Adipose tissue (tissue), 3 donors: ENCODE measurements around the gene ACOT4. TPM values are rescaled to one million over a fixed set of nuclear protein-coding genes. Genes with fewer than 3 reads are reported as not detected.
"Not testable (repeated sequence)": the region's sequence is repeated elsewhere in the genome, so short reads cannot be mapped to it uniquely, and the experiment has no call there.

ENCODE experiments used
- H3K27ac ChIP-seq: one replicate; pipeline ENCODE4 v1.5.1; 2013; ENCODE audit warnings: low read depth, low read length
- WGBS, 3 donors: extraction: QIAGEN DNeasy Blood & Tissue Kit; methylation state at CpG; one replicate each; pipeline ENCODE4 v1.1.7; 2013; 5-methylcytosine and 5-hydroxymethylcytosine counted together
- polyA plus RNA-seq, 3 donors: library from polyadenylated mRNA; stranded (reverse); fragments of 200-250 nt; gene quantifications; one replicate each; pipeline ENCODE4 v1.2.3, GENCODE V29; 2013
- donor health status: healthy with polysubstance abuse.
- donor health status: Bipolar disorder and iron deficiency.
- donor health status: healthy.

ACOT4 gene, protein sequence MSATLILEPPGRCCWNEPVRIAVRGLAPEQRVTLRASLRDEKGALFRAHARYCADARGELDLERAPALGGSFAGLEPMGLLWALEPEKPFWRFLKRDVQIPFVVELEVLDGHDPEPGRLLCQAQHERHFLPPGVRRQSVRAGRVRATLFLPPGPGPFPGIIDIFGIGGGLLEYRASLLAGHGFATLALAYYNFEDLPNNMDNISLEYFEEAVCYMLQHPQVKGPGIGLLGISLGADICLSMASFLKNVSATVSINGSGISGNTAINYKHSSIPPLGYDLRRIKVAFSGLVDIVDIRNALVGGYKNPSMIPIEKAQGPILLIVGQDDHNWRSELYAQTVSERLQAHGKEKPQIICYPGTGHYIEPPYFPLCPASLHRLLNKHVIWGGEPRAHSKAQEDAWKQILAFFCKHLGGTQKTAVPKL
- polyA plus RNA-seq, result 1 to 10 TPM in 2 of 3 donors, under 1 TPM in 1; 0.67 to 6.1 (median 3.7) TPM

GRCh38 chr14:73591690-73592449 is at the start of gene ACOT4:
Gene ACOT4, plus strand, starts transcription at chr14:73591873. Its CDS starts 87 bp downstream, at chr14:73591960.
- WGBS, 3 donors, result 2 to 3% (median 2%) methylated on average over 88 to 89 of the region's 89 CpGs
- no peak within 1 kb of the TSS for H3K27ac ChIP-seq

- WGBS, 3 donors, result 68 to 94% (median 92%) methylated on average over 2 to 7 of the region's 7 CpGs
- not testable (repeated sequence) for H3K27ac ChIP-seq
Measured at GRCh38 chr14:73542961-73543360, 48.7 kb upstream of the ACOT4 start.

DNA sequence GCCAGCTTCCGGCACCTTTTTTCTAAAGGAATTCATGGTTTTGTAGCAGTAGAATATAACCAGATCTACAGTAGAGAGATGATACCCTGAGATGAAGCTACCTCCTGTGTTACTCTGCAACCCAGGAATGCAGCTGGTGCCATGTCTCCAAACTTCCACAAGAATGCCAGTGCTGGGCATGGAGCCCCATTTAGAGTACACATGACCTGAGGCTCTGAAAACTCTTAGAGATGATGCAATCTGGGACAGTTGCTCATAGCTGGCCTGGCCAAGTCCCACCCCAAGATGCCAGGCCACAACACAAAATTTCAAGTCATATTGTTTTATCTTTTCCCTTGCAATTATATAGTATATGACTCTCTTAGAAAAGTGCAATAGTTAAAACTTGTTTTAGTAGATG is 46.3 kb upstream of the ACOT4 start:
- WGBS, 3 donors, result 100% methylated on average over 1 of the region's 1 CpG; no CpG with 5 or more reads in 2 of the 3 donors
- H3K27ac ChIP-seq, result not testable (repeated sequence)

DNA sequence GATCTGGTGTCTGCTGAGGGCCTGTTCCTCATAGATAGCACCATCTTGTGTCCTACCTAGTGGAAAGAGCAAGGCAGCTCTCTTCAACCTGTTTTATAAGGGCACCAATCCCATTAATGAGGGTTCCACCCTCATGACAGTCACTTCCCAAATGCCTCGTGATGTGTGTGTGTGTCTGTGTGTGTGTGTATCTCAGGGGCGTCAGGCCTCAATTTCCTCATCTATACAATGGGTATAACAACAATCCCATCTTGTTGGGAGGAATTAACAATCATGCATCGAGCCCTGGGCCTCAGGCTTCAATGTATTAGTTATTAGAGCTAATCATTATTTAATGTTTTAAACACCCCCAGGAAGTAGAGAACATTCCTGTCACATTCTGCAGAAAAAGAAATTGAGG is 42.6 kb upstream of the ACOT4 start:
- 91 to 100% methylated on average over 3 of the region's 3 CpGs; no CpG with 5 or more reads in 1 of the 3 donors for WGBS, 3 donors
- not testable (repeated sequence) for H3K27ac ChIP-seq

DNA sequence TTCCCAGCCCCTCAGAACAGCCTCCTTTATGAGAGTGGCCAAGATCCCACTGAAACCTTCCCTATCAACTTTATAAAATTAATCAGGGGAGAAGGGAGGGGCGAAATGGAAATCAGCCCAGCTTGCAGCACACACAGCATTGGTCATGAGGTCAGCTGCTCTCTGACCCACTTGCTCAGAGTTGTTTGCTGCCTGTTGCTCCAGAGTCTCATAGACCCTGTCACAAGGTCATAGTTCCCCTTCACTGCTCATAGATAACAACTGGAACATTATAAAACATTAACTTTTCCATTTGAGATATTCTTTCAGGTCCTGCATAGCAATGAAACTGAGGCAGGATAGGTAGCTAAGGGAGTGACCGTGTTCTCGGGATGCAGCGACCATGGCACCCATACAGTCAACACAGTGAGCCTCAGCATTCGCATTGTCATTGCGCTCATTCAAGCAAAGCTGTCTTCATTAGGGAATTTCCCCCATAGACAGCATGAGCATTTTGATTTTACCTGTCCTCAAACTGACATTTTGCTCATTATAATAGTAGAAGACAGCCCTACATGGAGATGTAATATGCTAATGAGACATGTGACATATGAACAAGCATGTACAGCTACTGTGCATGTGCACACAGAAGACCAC is 41.7 kb upstream of the ACOT4 start:
- H3K27ac ChIP-seq, result not testable (repeated sequence)
- 96 to 97% methylated on average over 4 to 5 of the region's 6 CpGs; no CpG with 5 or more reads in 1 of the 3 donors for WGBS, 3 donors

DNA sequence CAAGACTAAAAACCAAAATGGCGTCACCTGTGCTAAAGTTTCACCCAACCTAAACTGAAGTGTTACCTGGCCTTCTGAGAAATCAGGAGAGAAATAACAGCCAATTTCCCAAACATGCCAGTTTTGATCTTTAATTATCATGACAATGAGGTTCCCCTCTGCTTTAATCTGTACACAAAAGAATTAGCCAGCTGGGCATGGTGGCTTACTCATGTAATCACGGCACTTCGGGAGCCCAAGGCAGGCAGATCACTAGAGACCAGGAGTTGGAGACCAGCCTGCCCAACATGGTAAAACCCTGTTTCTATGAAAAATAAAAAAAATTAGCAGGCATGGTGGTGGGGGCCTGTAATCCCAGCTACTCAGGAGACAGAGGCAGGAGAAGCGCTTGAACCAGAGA is 37.8 kb upstream of the ACOT4 start:
- no peak overlapping the region for H3K27ac ChIP-seq
- WGBS, 3 donors, result 95 to 100% methylated on average over 4 of the region's 4 CpGs; no CpG with 5 or more reads in 1 of the 3 donors

DNA sequence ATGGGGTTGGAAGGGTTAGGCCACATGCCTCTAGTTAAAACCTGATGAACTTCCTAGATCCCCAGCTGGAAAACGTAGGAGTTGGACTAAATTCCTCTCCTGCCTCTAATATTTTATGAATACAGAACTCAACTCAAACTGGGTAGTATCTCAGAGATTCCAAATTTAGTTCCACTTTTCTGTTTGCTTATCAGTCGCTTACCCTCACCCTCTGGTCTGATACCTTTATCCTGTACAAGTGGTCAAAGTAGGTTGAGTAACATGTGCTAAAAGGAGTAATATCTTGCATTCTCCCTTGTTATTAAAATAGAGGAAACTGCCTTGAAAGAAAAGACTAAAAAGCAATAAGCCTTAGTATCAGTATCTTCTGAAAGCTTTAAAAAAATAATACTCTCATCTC is 34.5 kb upstream of the ACOT4 start:
- 43 to 48% methylated on average over 2 of the region's 2 CpGs; no CpG with 5 or more reads in 1 of the 3 donors for WGBS, 3 donors
- not testable (repeated sequence) for H3K27ac ChIP-seq

DNA sequence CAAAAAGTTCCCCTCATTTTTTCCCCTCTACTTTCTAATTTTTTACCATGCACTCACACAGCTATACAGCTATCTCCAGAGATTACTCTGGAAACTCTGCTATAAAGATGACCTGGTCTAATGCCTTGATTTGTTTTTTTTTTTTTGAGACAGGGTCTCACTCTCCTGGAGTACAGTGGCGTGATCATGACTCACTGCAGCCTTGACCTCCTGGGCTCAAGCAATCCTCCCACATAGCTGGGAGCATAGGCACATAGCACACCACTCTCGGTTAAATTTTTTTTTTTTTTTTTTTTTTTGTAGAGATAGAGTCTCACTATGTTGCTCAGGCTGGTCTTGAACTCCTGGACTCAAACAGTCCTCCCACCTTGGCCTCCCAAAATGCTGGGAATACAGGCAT is 33.4 kb upstream of the ACOT4 start:
- 83 to 100% methylated on average over 1 of the region's 2 CpGs; no CpG with 5 or more reads in 1 of the 3 donors for WGBS, 3 donors
- not testable (repeated sequence) for H3K27ac ChIP-seq

DNA sequence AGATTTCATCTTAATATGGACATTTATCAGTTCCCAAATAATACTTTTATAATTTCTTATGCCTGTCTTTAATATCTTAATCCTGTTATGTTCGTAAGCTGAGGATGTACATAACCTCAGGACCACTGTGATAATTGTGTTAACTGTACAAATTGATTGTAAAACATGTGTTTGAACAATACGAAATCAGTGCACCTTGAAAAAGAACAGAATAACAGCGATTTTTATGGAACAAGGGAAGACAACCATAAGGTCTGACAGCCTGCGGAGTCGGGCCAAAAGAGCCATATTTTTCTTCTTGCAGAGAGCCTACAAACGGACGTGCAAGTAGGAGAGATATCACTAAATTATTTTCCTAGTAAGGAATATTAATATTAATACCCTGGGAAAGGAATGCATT is 29.4 kb upstream of the ACOT4 start:
- 94 to 96% (median 96%) methylated on average over 7 of the region's 7 CpGs for WGBS, 3 donors
- not testable (repeated sequence) for H3K27ac ChIP-seq

DNA sequence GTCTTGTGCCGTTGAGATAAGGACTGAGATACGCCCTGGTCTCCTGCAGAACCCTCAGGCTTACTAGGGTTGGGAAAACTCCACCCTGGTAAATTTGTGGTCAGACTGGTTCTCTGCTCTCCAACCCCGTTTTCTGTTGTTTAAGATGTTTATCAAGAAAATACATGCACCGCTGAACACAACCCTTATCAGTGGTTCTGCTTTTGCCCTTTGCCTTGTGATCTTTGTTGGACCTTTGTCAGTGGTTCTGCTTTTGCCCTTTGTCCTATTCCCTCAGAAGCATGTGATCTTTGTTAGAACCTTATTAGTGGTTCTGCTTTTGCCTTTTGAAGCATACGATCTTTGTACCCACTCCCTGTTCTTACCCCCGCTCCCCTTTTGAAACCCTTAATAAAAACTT is 29.0 kb upstream of the ACOT4 start:
- H3K27ac ChIP-seq, result not testable (repeated sequence)
- 82 to 97% (median 93%) methylated on average over 6 of the region's 6 CpGs for WGBS, 3 donors

DNA sequence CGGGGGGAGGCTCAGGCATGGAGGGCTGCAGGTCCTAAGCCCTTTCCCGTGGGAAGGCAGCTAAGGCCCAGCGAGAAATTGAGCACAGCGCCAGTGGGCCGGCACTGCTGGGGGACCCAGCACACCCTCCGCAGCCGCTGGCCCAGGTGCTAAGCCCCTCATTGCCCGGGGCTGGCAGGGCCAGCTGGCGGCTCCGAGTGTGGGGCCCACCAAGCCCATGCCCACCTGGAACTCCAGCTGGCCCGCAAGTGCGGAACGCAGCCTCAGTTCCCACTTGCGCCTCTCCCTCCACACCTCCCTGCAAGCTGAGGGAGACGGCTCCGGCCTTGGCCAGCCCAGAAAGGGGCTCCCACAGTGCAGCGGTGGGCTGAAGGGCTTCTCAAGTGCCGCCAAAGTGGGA is 25.2 kb upstream of the ACOT4 start:
- WGBS, 3 donors, result 89 to 98% (median 91%) methylated on average over 16 to 18 of the region's 18 CpGs
- H3K27ac ChIP-seq, result not testable (repeated sequence)

DNA sequence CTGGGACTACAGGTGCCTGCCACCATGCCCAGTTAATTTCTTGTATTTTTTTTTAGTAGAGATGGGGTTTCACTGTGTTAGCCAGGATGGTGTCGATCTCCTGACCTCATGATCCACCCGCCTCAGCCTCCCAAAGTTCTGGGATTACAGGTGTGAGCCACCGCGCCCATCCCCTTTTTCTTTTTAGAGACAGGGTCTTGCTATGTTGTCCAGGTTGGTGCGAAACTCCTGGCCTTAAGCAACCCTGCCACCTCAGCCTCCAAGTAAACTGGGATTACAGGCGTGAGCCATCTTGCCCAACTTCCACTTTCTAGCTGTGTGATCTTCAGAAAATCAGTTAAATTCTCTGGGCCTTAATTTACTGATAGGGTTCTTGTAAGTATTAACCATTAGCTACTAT is 24.7 kb upstream of the ACOT4 start:
- not testable (repeated sequence) for H3K27ac ChIP-seq
- WGBS, 3 donors, result 91 to 96% (median 96%) methylated on average over 6 of the region's 6 CpGs

GRCh38 chr14:73567358-73567757 is 24.3 kb upstream of the ACOT4 start:
- WGBS, 3 donors, result 95 to 96% (median 95%) methylated on average over 7 of the region's 7 CpGs

DNA sequence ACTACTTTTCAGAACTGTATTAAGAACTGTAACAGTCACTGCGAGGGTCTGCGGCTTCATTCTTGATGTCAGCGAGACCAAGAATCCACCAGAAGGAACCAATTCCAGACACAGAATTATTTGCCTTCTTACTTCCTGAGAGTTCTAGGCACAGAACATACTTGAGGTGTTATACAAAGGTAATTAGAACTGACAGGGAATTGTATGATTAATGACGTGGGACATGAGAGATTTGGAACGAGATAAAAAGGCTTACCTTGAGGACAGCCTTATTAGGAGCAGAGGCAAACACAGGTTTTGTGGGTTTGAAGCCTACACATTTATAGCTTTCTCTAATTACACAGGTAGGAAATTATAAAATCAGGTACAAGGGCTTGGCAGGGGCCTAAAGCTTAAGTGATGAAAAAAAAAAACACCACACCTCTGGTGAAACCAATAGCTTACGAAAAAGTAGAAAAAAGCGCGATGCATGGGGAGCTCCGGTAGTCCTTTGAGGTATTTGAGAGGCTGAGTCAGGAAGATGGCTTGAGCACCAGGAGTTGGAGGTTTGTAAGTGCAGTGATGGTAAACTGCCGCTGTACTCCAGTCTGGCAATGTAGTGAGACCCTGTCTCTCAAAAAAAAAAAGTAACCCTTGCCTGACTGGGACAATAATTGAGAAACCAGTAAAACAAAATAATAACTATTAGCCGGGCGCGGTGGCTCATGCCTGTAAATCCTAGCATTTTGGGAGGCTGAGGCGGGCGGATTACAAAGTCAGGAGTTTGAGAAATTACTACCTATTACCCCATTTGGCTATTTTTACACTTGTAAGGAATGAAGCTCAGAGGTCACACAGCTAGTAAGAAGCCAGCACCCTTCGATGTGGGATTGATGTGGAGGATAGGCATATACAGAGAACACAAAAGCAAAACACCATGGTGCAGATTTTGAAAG is 23.5 kb upstream of the ACOT4 start:
- H3K27ac ChIP-seq, result no peak overlapping the region
- 66 to 70% (median 68%) methylated on average over 16 of the region's 16 CpGs for WGBS, 3 donors

More at GRCh38 chr14:73567358-73567757, 24.3 kb upstream of the ACOT4 start:
- no peak overlapping the region for H3K27ac ChIP-seq

DNA sequence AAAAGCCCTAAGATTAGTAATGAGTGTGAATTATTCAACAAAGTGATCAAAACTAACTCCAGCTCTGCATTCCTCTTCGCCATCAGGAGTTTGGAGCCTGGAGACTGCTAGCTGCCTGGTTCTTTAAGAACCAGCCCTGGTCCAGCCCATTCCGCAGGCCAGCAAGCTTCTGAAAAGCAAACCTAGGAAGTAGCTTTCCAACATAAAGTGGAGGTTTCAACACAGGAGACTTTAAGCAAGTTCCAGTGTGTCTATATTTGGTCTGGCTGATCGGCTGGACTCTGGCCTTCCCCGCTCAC is 22.8 kb upstream of the ACOT4 start:
- 7 to 17% (median 11%) methylated on average over 4 of the region's 4 CpGs for WGBS, 3 donors
- H3K27ac ChIP-seq, result not testable (repeated sequence)

- WGBS, 3 donors, result 0 to 1% (median 0%) methylated on average over 58 to 76 of the region's 83 CpGs
- H3K27ac ChIP-seq, result peak within 1 kb of the TSS; percentile 15
Measured at GRCh38 chr14:73569185-73569958, 22.3 kb upstream of the ACOT4 start, which contains the start of gene ACOT2. Gene ACOT2, plus strand, starts transcription at chr14:73569213. Its CDS starts 28 bp downstream, at chr14:73569241.

GRCh38 chr14:73570913-73571312 is 20.8 kb upstream of the ACOT4 start:
- 37 to 40% (median 37%) methylated on average over 7 to 8 of the region's 8 CpGs for WGBS, 3 donors
- H3K27ac ChIP-seq, result not testable (repeated sequence)
